ENCODE measurements around the gene KLHL3.
A peak's percentile ranks its signal among the peaks of the same experiment; 100 is the strongest.

DNA sequence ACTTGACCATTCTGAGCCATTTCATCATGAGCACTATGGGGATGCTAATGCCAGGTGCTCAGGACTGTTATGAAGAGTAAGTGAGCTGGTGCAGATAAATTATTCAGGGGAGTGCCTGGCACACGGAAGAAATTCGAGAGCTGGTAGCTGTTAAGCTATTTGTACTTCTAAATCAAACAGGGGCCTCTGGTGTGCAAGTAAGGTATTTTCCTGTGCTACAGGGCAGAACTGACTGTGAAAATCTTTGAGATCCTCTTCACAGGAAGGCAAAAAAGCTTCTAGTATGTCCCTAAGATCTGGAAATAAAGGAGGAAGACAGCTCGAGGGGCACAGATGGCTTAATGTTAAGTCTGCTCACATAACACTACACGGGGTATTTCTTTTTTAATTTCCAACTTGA is 130.5 kb downstream of the KLHL3 start:
- TF ChIP-seq CTCF (IDR thresholded peaks at IDR 0.05) (peak; percentile 27; the same call in 1 of the 2 replicates), TAF1 (IDR thresholded peaks at IDR 0.05; ENCODE audit: borderline replicate concordance, low read depth, low read length) (no peak), PBX3 (IDR thresholded peaks at IDR 0.05) (no peak), RCOR1 (IDR thresholded peaks at IDR 0.05; ENCODE audit: low read length) (no peak), GABPA (IDR thresholded peaks at IDR 0.05; ENCODE audit: low read depth) (no peak), MAX (IDR thresholded peaks at IDR 0.05; ENCODE audit: low read depth) (no peak), MEF2A (IDR thresholded peaks at IDR 0.05; ENCODE audit: borderline replicate concordance, low read depth) (no peak), RXRA (IDR thresholded peaks at IDR 0.05; ENCODE audit: borderline replicate concordance, low read depth) (no peak), EZH2phosphoT487 (IDR thresholded peaks at IDR 0.05; ENCODE audit: borderline replicate concordance, low read depth) (no peak), FOSL2 (IDR thresholded peaks at IDR 0.05; ENCODE audit: borderline replicate concordance, low read depth) (no peak), YY1 (IDR thresholded peaks at IDR 0.05; ENCODE audit: low read depth) (no peak), REST (IDR thresholded peaks at IDR 0.05; ENCODE audit: low read depth, low read length) (no peak), CHD2 (IDR thresholded peaks at IDR 0.05; ENCODE audit: low read length, partially characterized antibody) (no peak), SIN3A (IDR thresholded peaks at IDR 0.05; ENCODE audit: borderline replicate concordance, low read depth, low read length) (no peak)
